PC-9 (cell line): ENCODE measurements around the gene CTNS.

Experiments
- EZH2 ChIP-seq: fragments of 200-600 bp; sonication (generic); IDR thresholded peaks from 2 replicates; pipeline ENCODE4 v1.8.0; 2017; ENCODE audit warnings: antibody characterized with exemption, low read depth
- TF ChIP-seq, protein P1 (sequence below): fragments of 200-600 bp; sonication (generic); conservative IDR thresholded peaks from 2 replicates; pipeline ENCODE4 v1.6.1; 2017; ENCODE audit warnings: mixed run types, antibody characterized with exemption, mild to moderate bottlenecking, moderate library complexity

DNA sequence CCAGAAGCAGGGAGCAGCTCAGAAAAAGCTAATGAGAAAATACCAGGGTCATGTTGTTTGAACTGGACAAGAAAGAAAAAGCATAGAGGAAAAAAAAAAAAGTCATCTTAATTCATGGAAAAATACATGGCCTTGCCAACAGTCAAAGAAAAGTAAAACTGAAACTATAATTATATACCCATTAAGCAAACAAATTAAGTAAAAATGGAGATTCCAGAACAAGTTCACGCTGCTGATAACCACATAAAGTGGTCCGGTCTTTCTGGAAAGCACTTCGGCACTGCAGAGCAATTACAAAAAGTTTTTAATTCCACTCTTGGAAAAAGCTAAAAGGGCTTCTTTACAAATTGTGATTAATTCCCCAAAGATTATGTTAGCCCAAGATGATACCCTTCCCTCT is 71.8 kb downstream of the CTNS start:
- TF ChIP-seq, protein P1, sequence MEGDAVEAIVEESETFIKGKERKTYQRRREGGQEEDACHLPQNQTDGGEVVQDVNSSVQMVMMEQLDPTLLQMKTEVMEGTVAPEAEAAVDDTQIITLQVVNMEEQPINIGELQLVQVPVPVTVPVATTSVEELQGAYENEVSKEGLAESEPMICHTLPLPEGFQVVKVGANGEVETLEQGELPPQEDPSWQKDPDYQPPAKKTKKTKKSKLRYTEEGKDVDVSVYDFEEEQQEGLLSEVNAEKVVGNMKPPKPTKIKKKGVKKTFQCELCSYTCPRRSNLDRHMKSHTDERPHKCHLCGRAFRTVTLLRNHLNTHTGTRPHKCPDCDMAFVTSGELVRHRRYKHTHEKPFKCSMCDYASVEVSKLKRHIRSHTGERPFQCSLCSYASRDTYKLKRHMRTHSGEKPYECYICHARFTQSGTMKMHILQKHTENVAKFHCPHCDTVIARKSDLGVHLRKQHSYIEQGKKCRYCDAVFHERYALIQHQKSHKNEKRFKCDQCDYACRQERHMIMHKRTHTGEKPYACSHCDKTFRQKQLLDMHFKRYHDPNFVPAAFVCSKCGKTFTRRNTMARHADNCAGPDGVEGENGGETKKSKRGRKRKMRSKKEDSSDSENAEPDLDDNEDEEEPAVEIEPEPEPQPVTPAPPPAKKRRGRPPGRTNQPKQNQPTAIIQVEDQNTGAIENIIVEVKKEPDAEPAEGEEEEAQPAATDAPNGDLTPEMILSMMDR: no peak
- no peak for TF ChIP-seq EZH2
